ENCODE results near the gene GFI1B.

GRCh38 chr9:132973713-132974112, 4.8 kb upstream of the GFI1B start:
- TF ChIP-seq, protein P1, sequence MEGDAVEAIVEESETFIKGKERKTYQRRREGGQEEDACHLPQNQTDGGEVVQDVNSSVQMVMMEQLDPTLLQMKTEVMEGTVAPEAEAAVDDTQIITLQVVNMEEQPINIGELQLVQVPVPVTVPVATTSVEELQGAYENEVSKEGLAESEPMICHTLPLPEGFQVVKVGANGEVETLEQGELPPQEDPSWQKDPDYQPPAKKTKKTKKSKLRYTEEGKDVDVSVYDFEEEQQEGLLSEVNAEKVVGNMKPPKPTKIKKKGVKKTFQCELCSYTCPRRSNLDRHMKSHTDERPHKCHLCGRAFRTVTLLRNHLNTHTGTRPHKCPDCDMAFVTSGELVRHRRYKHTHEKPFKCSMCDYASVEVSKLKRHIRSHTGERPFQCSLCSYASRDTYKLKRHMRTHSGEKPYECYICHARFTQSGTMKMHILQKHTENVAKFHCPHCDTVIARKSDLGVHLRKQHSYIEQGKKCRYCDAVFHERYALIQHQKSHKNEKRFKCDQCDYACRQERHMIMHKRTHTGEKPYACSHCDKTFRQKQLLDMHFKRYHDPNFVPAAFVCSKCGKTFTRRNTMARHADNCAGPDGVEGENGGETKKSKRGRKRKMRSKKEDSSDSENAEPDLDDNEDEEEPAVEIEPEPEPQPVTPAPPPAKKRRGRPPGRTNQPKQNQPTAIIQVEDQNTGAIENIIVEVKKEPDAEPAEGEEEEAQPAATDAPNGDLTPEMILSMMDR (IDR thresholded peaks at IDR 0.05) = no peak
- TF ChIP-seq EZH2 (IDR thresholded peaks at IDR 0.05) (no peak), EZH2phosphoT487 (IDR thresholded peaks at IDR 0.05) (no peak)

All from neural progenitor cell (in vitro differentiated cells).